HG03378 (cell line): ENCODE measurements around the gene SPEF2.
A peak's percentile ranks its signal among the peaks of the same experiment; 100 is the strongest.
"Not testable (repeated sequence)": the region's sequence is repeated elsewhere in the genome, so short reads cannot be mapped to it uniquely, and the experiment has no call there.

ENCODE experiments used
- ATAC-seq: cut with Tn5 transposase; IDR thresholded peaks from one replicate; pipeline ENCODE4 v1.9.1; 2021; ENCODE audit warnings: mild to moderate bottlenecking, moderate library complexity; ENCODE audit not compliant: unreplicated experiment

SPEF2 gene

DNA sequence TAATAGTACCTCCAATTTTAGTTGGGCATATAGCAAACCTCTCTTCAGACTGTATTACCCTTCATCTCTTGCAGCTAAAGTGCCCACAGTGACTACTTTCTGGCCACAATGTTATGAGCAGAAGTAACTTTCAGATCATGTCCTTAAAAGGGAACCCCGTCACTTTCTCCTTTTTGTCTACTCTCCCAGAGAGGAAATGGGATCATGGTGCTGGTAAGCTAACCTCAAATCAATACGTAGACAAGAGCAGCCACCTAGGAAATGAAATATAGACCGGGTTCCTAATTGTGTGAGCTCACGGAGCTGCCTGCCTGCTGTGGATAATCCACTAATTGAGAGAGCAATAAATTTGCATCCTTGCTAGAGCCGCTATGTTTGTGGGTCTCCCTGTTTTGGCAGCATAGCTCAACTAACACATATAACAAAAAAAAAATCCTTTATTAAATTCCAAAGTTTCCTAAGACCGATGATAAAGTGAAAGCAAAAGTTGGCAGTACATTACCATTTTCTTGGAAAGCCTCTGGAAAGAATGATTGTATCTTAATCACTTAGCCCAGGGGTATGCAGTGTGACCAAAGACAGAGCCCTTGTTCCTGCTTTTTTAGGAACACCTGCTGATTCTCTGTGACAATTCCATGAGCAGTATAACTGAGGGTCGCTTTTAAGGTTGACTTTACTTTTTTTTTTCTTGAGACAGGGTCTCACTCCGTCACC is 233.5 kb downstream of the SPEF2 start:
- no peak for ATAC-seq

DNA sequence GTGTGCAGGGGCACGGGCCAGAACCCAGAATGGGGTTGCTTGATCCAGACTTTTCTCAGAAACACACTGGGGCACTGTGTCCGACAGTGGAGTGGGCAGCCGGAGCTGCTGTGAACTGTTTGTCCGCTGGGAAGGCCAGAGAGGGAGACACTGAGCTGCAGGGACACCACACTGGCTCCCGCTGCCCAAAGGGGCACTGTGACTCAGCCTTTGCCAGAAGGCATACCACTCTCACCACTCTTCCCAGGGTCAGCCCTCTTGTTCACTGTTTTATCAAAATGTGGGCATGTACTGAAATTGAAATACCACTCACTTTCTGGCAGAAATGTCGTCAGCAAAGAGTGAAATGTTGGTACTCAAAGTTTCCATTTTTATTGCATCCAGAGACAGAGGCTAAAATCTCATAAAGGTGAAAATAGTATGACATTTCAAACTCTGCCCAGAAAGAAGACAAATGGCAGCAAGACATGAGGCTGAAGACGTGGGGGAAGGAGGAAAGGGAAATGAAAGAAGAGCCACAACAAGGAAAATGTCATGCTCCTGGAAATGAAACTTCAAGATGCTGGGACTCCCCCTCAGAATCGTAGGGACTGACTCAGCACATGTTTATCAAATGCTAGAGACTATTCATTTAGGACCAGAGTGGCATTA is 234.5 kb downstream of the SPEF2 start:
- ATAC-seq = no peak

DNA sequence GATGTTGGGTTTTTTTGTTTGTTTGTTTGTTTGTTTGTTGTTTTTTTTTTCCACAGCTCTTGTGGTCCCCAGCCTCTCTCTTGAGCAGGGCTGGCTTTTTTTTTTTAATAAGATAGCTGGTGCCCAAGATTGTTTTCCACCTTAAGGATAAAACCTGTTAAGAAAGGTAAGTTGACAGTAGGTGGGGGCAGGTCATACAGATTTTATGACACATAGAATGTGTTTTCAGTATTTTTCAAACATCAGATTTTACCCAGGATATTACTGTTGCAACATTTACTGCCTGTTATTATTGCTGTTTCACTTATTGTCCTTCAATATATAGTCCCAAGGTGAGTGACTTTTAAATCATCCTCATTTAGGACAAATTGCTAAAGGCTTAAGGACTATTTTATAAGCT is 235.1 kb downstream of the SPEF2 start:
- no peak for ATAC-seq

DNA sequence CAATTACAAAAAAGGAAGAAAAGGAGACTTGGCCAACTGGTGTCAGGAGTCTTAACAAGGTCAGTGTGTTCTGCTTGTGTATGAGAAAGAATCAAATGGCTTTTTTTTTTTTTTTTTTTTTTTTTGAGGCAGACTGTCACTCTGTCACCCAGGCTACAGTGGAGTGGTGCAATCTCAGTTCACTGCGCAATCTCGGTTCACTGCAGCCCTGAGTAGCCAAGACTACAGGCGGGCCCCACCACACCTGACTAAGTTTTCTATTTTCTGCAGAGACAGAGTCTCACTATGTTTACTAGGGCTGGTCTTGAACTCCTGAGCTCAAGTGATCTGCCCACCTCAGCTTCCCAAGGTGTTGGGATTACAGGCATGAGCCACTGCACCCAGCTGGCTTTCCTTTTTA is 236.0 kb downstream of the SPEF2 start:
- no peak for ATAC-seq

DNA sequence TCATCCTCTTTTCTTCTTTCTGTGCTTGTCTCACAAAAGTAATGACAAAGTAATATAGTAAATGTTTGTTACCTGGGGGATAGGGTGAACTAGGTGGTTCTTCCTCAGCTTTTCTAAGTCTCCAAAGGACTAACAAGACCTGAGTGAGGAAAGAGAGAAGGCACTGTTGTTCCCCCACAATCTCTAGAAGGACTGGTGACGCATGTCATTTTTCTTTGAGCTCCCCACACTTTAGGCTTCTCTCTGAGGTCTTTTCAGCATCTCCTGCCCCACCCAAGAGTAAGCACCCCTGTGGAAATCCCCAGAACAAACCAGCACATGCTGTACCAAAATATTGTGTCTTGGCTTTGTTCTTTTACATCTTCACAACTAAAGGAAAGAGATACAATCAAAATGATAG is 236.6 kb downstream of the SPEF2 start:
- no peak for ATAC-seq

DNA sequence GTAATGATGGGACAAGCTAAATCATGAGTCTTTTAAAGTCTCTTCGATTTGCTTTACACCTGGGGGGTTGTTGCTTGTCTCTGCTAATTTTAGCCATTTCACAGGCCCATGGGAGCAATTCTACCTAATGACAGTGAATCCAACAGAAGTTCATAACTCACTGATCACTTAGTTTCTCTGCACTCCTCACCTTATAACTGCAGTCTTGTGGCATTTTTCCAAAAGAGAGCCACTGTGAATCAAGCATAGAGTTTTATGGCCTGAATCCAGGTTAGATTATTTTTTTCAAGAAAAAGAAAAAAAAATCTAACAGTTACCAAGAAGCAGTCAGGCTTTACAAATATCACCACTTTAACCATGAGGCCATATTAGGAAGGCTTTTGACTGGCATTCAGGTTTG is 237.5 kb downstream of the SPEF2 start:
- no peak for ATAC-seq

DNA sequence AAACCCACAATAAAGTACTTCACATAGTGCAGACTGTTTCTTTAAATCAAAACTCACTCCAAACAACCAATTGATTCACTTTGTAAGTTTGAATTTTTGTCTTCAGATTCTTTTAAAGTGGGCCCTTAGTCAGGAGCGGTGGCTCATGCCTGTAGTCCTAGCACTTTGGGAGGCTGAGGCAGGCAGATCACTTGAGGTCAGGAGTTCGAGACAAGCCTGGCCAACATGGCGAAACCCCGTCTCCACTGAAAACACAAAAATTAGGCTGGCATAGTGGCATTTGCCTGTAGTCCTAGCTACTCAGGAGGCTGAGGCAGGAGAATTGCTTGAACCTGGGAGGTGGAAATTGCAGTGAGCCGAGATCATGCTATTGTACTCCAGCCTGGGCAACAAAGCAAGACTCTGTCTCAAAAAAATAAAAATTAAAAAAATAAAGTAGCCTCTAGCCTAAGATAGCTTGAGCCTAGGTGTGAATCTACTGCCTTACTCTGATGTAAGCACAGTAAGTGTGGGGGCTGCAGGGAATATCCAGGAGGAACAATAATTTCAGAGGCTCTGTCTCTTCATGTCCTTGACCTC is 238.6 kb downstream of the SPEF2 start:
- not testable (repeated sequence) for ATAC-seq

DNA sequence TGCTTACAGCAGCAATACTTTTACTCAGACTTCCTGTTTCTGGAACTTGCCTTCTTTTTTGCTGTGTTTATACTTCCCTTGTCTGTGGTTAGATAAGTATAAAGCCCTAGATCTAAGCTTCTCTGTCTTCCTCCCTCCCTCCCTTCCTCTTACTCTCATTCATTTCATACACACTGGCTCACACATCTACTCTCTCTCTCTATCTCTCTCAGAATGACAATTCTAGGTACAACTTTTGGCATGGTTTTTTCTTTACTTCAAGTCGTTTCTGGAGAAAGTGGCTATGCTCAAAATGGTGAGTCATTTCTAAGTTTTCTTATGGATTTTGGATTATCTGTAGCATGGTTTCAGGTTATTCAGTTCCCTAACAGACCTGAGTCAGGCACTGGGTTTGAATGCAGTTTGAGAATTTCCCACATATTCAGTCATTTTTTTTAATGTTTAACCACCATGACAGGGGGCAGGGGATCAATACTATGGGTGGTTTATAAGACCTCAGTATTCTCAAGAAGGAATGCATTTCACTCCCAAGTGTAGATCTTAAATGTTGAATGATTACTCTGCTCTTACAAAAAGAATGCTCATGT is 239.2 kb downstream of the SPEF2 start, which contains the start of gene IL7R:
TSS of gene IL7R (plus strand) at position 127 of the 587 bp plus-strand sequence. CDS start at position 214, 87 bp downstream.
- ATAC-seq = no peak

DNA sequence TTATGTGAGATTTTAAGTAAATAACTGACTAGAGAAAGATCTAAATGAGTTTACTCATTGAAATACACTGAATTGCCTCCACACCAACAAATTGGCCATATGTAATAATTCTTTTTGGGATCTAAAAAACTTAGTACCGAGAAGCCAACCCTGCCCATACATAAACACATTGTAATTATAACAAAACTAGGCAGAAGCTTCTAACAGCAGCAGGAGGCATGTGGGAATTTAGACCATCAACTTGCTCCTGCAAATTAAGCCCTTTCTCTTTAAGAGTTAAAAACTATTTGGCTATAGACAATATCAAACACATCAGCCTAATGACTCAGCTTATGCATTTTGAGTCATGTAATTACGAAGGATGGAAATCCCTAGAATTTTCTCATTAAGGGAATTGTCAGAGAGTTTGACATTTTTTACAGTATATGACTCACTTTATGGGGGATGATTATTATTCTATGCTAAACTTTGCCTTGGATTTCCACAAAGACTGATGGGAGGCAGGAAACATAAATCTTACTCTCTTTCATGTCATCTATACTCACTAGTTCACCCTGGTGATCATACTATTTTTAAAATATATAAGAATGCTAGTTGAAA is 240.0 kb downstream of the SPEF2 start:
- ATAC-seq = no peak

DNA sequence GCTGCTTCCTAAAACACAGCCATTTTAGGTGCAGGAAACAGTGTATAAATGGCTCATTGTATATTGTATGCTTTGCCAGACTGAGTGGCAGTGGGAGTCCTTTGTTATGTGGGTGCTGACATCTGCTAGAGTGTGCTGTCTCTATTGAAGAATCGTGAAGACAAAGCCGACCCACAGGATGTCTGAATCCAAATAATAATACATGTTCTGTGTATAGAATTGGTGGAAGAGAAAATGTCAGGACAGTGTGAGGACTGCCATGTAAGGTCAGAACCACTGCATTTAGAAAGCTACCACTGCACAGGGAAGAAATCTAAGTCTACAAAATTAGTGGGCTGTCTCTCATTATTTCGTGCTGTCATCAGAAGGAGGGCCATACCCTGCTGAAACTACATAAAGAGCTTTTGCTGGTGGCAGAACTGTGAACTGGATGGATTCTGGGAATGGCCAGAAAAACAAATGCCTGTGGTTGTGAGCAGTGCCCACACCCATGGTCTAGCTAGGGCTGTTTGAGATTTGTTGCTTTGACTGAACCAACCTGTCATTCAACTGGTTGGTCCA is 241.5 kb downstream of the SPEF2 start:
- no peak for ATAC-seq

DNA sequence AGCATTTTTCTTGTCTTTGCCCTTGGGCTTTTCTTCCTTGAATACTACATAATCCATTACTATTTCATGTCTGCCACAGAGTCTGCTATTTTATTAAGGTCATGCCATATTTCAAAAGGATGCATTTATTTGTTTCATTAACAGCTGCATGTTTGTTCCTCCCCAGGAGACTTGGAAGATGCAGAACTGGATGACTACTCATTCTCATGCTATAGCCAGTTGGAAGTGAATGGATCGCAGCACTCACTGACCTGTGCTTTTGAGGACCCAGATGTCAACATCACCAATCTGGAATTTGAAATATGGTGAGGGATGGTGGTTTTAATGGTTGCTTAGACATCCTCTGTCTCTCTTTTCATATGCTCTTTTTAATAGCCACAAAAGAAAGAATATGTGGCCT is 243.0 kb downstream of the SPEF2 start:
- ATAC-seq = no peak

DNA sequence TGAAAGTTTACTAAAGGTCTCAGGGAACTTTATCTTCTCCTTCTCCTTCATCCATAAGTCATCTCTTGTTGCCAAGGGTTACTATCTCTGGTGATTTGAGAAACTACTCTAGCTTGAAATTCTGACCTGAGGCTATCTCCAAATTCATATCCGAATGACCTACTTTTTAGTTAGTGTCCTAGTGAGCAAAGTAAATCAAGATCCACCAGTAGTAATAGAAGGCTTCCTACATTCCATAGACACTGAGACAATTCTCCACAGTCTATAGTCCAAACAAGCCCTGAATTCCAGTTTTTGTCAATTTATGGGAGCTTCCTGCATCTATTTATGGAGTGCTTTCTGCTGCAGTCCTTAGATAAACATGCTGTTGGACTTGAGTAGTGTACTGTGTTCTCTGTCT is 244.1 kb downstream of the SPEF2 start:
- no peak for ATAC-seq

DNA sequence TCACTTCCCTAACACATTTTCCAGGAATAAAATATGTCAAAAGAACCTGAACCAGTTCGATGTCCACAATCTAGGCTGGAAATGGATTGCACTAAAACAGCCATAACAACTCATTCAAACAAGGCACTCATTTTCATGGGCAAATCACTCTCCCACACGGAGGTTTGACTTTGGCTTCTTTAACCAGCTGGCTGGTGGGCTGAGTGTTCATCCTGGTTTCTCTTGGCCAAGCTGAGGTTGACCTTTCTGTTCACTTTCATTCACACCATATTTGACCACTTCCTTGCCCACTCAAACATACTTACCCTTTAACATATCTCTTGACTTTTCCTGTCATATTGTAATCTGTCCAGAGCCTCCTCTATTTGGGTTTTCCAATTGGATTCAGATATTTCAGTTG is 244.5 kb downstream of the SPEF2 start:
- ATAC-seq = no peak

DNA sequence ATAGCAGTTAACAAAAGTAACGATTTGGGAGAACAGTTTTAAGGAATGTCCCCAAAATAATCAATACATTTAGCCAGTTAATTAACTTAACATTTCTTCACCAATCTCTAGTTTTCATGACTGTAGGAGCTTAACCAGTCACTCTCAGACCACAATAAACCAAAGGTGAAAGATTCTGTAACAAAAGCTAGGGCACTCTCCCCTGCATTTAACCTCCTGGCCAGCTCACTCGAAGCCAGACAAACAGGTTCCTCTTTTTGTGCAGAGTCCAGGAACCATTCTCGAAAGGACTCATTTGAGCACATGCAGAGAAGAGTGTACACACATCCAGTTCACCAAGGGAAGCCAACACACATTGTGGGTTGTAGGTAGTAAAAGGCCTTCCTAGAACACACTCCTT is 245.5 kb downstream of the SPEF2 start:
- ATAC-seq = peak; percentile 41
